Hematopoietic multipotent progenitor cell (in vitro differentiated cells): ENCODE results near the gene FN3K. TPM values are rescaled to one million over a fixed set of nuclear protein-coding genes. Genes with fewer than 3 reads are reported as not detected.

Experiments used
- DNase-seq, 3 donors: peaks; one replicate each; pipeline ENCODE4 v3.0.0-alpha.2; 2011 to 2015; ENCODE audit warnings: low read depth in 2 of 3, low spot score in 2 of 3
- total RNA-seq: library from RNA; depleted of rRNA; stranded (reverse); fragments of >200 nt; gene quantifications from one replicate; pipeline ENCODE4 v1.2.3, GENCODE V29; 2012

Gene FN3K
- total RNA-seq, 1 donor, result 2.7 TPM

DNA sequence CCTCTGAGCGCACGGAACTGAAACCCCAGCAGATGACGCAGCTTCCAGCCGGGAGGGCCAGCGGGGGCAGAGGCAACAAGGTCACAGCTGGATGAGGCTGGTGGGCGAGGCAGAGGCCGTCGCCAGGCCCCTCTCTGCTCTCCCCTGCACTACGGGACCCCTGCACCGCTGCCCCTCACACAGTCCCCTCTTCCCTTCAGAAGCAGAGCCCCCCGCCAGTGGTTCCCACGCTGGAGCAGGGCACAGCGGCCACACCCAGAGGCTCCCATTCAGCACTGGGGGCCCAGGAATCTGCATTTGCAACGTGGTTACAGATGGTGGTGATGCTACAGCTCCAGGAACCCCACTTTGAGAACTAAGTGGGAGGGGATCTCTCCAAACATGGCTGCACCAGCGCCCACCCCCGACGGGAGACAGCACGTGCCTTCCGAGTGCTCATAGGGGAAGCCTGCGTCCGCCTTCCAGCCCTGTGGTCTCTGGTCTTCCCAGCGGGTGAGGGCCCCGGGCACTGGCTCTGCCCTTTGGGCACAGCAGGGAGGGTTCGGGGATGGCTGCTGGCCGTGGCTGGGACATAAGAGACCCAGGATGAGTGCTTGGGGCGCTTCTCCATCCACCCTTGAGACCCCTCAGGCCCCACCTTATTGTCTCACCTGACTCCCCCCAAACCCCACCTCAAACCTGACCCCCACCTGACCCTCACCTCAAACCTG, 32.2 kb upstream of the FN3K start:
- DNase-seq, result no peak

DNA sequence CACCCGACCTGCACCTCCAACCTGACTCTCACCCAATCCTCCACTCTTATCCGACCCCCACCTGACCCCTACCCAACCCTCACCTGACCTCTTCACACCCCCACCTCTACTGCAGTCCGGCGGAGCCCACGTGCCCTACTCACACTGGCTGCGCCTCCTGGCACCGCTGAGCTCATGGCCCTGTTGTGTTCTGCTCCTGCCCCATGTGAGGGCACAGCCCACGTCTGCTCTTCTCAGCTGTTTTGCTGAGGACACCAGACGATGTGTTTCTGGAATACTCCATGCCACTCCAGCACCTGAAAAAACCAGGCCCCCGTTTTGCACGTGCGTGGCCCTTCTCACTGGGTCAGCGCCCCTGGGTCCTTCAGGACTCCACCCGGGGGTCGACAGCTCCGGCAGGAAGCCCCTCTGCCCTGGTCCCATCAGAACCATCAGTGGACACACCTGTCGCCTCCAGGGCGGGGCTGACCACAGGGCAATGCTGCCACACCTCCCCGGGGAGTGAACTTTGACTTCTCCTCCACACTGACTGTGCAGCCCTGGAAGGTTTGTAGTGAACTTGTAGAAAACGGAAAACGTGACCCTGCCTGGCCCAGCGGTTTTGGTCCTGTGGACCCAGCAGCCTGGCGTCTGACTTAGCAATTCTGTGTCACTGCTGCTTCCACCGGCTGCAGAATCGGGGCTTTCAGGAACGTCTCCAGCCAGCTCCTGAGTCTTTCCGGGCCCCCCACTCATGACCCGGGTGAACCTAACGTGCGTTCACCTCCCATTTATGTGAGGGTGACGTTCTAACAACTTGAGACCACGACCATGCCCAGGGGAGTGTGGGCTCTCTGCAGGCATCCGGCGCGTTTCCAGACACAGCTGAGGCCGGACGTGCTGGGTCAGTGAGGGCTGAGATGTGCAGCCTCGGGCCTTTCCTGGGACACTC, 31.2 kb upstream of the FN3K start:
- no peak for DNase-seq

GRCh38 chr17:82704886-82705285, 30.5 kb upstream of the FN3K start:
- no peak for DNase-seq

DNA sequence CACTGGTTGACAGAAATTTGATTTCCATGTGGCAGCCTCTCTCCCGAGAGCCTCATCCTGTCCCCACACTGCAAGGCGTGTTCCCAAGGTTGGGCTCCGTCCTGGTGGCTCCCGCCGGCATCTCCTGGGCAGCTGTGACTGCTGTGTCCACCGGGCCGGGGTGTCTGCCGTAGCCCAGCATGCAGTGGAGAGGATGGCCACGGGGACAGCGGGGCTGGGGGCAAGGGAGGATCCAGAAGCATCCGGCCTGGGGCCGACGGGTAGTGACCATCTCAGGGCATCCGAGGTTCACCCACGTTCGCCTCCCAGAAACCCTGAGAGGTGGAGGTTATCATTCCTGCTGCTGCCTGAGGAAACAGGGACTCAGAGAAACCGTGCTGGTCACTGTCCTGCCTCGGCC, 29.7 kb upstream of the FN3K start:
- no peak for DNase-seq

DNA sequence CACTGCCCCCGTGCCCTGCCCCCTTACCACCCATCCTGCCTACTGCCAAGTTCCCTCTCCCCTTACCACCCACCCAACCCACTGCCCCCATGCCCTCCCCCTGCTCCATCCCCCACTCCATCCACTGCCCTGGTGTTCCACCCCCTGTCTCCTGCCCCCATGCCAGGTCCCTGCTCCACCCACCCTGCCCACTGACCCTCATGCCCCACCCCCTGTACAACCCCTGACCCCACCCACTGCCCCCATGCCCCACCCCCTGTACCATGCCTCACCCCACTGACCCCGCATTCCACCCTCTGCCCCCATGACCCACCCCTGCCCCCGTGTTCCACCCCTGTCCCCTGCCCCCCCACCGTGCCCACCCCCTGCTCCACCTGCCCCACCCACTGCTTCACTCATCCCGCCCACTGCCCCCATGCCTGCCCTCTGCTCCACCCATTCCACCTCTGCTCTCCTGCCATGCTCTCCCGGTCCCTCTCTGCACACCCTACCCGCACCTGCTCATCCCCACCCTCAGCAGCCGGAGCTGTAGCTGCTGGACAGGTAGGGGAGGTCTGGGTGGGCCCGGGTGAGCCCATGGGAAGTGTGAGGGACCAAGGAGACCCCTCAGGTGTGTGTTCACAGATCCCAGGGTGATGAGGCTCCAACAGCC, 26.3 kb upstream of the FN3K start:
- DNase-seq, result no peak

DNA sequence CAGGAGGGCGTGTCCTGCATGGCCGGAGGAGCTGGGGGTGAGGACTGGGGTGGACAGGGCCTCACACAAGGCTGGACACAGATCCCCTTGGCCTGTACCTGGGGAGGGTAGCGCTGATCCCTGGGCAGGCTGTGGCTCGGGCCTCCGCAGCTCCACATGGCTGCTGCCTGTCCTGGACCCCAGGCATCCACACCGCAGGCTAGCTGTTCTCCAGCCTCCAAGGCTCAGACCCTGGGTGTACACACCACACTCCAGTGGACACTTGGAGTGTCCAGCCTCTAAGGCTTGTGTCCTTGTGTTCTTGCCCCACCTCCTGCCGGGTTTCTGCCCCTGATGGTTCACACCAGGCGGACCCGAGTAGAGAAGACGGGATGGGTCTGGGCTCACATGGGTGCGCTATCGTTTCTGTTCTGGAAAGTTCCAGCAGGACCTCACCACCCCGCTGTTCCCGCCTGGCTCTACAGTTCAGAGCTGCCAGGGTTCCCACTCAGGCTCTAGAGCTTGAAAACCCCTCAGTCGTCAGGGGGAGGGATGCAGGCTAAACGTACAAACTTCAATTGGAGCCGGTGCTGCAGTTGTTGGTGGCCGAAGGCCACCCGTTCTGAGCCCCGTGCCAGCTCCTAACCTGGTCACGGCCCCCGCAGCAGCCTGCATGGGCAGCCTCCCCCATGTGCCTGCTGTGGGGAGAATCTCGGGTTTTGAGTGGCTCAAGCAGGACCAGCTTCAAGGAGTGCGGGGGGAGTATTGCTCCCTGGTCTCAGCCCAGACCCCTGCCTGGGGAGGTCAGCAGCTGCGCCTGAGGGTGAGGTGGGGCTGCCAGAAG, 25.5 kb upstream of the FN3K start:
- DNase-seq, result no peak

- DNase-seq, result no peak
Observed at GRCh38 chr17:82710499-82711232, 24.7 kb upstream of the FN3K start.

DNA sequence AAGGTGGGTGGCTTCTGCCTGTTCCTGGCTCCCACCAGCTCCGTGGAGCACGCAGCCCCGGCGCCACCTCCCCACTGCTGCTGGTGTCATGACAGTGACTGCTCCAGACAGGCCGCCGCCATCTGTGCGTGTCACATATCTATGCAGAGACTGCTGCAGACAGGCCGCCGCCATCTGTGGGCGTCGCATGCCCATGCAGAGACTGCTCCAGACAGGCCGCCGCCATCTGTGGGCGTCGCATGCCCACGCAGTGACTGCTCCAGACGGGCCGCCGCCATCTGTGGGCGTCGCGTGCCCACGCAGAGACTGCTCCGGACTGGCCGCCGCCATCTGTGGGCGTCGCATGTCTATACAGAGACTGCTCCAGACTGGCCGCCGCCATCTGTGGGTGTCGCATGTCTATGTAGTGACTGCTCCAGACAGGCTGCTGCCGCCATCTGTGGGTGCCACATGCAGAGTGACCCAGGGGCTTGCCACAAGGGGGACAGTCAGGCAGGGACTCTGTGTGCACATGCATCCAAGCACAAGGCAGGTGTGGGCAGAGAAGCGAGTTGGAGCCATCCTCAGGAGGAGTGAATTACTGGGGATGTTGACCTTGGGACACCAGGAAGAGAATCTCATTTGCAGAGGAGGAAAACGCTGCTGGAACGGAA, 22.2 kb upstream of the FN3K start:
- no peak for DNase-seq

DNA sequence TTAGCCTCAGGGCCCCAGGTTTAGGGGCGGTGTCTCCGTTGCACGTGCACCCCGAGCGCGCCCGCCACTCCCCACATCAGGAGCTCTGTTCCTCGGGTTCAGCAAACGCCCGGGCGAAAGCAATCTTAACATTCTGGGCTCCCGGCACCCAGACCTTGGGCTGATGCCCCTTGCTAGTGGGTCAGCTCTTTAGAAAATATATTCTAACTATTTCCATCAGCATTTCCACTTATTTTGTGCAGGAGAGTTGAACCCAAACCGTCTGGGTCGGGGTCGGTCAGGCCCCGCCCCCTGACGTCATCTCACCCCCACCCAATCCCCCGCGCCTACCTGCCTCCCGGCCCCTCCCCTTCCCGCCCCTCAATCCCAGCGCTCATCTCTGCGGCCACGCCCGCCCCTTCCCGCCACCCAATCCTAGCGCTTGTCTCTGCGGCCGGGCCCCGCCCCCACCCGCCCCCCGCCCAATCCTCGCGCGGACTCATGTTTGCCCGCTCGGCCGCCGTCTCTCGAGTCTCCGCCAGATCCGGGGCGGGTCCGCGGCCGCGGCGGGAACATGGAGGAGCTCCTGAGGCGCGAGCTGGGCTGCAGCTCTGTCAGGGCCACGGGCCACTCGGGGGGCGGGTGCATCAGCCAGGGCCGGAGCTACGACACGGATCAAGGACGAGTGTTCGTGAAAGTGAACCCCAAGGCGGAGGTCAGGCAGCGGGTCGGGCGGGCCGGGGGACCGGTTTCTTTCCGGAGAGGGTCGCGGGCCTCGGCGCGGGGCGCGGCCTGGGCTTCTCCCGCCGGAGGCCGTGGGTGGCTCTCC, 19.0 kb upstream of the FN3K start, which contains the start of gene FN3KRP:
TSS of gene FN3KRP (plus strand) at position 504 of the 808 bp plus-strand sequence. CDS start at position 554, 50 bp downstream.
- peak; percentile 88 to 98 (median 95) for DNase-seq

DNA sequence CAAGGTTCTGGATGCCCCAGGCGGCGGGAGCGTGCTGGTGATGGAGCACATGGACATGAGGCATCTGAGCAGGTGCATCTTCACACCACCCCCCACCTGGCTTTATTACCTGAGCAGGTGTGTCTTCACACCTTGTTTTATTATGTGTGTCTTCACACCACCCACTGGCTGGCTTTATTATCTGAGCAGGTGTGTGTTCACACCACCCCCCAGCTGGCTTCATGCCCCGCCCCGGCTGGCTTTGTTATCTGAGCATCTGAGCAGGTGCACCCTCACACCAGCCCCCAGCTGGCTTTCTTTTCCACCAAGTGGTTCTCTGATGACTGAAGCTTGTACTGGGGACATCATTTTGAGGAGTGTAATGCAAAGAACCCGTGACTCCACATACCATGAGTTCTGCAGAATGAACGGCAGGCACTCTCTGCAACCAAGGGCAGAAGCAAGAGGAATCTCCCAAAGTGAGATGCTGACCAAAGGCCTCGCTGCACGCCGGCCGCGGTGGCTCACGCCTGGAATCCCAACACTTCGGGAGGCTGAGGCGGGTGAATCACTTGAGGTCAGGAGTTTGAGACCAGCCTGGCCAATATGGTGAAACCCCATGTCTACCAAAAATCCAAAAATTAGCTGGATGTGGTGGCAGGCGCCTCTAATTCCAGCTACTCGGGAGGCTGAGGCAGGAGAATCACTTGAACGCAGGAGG, 16.3 kb upstream of the FN3K start:
- DNase-seq, result no peak

GRCh38 chr17:82720204-82720603, 15.2 kb upstream of the FN3K start:
- no peak for DNase-seq

DNA sequence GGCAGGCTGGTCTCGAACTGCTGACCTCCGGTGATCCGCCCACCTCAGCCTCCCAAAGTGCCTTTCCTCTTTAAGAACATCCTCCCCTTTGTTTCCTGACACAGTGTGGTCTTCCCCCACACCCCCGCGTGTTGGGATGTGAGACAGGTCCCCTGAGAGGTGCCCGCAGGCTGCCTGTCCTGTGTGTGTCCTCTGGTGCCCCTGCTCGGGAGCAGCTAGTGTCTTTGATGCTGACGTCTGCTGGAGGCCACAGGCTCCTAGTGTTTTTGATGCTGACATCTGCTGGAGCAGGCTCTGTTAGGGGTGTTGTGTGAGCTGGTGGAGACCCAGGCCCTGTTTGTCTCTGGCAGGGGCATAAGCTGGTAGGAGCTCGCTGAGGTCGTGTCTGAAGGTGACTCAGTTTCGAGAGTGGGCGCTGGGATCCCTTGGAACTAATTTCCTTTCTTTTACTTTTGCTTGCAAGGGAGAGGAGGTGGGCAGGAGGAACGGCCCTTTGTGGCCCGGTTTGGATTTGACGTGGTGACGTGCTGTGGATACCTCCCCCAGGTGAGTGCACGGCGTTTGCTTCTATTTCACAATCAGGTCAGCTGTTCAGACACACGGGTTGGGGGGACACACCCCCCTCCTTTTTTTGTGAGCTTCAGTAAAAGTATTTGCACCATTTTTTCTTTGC, 12.9 kb upstream of the FN3K start:
- no peak for DNase-seq

GRCh38 chr17:82723169-82723807, 12.1 kb upstream of the FN3K start:
- no peak for DNase-seq

- DNase-seq, result no peak
Observed at GRCh38 chr17:82726427-82726826, 9.0 kb upstream of the FN3K start.

DNA sequence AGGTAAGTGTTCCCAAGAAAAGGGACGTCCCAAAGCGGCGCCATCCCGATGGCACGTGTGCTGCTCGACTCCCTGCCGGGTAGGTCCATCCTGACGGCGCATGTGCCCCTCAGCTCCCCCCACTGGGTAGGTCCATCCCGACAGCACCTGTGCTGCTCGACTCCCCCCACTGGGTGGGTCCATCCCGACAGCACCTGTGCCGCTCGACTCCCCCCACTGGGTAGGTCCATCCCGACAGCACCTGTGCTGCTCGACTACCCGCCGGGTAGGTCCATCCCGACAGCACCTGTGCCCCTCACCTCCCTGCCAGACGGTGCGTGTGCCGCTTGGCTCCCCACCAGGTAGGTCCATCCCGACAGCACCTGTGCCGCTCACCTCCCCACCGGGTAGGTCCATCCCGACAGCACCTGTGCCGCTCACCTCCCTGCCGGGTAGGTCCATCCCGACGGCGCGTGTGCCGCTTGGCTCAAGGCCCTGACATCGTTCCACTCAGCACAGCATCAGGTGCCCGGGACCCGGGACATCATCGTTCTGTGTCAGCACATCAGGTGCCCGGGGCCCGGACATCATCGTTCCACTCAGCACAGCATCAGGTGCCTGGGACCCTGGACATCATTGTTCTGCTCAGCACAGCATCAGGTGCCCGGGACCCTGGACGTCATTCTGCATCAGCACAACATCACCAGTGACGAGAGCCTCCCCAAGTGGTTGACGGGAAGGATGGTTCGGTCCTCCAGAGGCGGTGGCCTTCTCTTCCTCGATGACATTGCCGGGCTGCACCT, 5.7 kb upstream of the FN3K start:
- no peak for DNase-seq

DNA sequence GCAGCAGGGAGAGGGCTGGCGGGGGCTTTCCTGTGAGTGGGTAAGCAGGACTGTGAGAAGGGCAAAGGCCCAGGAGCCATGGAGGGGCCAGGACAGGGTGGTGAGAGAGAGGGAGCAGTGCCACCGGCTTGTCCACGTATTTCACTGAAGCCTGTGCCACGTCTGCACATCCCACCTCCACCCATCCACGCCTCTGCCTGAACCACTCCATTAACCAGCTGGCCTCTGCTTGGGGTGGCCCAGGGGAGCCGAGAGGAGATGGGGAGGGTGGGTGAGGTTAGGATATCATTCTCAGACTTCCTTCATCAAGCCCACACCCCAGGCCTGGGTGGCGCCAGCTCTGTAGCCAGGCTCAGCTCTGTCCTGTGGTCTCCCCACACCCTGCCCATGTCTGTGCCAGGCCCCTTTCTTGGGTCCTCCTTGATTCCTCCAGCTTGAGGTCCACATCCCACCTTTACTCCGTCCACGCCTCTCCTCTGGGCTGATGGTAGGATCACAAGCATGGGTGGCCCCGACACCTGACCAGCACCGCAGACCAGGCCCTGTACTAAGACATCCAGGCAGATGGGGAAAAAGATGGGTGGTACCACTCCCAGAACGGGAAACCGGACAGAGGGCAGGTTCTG, 3.2 kb upstream of the FN3K start:
- no peak for DNase-seq
